SHP77 (cell line): ENCODE results near the gene PTPRO.

Experiments used
- DNase-seq, 2 experiments: peaks; one replicate each; lab custom pipeline; 2025; lab: John Stamatoyannopoulos, UW

PTPRO gene

DNA sequence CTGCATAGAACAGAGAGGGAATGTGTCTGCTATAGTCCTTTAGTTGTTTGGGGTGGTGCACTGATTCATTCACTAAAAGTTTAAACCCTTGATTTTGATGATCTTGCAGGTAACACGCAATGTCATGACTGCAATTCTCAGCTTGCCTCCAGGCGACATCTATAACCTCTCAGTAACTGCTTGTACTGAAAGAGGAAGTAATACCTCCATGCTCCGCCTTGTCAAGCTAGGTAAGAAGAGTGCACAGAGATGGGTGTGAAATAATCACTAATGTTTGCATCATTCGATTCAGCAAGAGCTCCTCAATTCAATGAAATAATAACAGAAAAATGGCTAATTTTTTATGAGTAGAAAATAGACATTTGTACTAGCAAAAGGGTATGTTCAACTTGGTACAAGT, 203.7 kb downstream of the PTPRO start:
- DNase-seq, result no peak

DNA sequence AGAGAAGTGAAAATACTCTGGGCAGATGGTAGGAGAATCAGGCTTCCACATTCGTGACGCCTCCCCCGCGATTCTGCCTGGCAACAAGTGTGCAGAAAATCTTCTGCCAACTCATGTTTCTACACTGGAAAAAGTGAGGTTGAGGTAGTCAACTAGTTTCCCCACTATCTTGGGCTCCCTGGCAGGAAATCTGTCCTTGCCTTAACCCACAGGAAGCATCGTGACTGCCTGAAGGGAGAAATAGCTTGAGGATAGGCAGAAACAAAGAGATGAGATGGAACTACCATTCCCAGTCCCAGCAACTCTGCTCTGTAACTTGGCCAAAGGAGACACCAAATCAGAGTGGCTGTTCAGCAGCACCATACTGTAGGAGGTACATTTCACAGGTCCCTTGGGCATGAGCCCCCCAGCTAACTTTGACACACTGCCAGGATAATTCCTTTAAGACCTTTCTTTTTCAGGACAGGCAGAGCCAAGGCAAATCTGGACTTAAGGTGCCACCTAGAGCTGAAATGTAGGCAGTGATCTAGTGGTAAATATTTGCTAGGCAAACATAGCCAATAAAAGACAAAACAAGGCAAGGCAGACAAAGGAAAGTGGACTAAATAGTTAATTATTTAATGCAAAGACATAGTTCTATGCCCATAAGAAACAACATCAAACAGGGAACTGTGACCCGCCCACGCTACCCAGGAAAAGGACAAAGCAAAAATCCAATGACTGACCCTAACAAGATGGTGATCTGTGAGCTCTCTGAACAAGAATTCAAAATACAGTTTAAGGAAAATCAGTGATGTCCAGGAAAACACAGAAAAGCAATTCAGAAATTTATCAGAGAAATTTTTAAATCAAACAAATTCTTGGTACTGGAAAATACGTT, 205.1 kb downstream of the PTPRO start:
- no peak for DNase-seq

DNA sequence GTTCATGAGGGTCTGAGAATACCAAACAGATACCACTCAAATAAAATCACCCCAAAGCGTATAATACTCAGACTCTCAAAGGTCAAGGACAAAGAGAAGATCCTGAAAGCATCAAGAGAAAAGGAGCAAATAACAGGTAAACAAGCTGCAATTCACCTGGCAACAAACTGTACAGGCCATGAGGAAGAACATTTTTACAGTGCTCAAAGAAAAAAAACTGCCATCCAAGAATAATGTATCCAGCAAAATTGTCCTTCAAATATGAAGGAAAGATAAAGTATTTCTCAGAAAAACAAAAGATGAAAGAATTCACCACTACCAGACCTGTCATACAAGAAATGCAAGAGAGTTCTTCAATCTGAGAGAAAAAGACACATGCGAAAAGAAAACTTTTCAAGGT, 206.4 kb downstream of the PTPRO start:
- DNase-seq, result no peak

DNA sequence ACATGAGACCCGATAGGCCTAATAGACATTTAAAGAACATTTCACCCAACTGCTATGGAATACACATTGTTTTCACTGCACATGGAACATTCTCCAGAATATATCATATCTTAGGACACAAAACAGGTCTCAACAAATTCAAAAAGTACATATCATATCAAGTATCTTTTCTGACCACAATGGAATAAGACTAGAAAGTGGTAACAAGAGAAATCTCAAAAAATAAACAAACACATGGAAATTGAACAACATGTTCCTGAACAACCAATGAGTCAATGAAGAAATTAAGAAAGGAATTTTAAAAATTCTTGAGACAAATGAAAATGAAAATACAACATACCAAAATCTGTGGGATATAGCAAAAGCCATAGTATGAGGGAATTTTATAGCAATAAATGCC, 208.1 kb downstream of the PTPRO start:
- DNase-seq, result no peak

DNA sequence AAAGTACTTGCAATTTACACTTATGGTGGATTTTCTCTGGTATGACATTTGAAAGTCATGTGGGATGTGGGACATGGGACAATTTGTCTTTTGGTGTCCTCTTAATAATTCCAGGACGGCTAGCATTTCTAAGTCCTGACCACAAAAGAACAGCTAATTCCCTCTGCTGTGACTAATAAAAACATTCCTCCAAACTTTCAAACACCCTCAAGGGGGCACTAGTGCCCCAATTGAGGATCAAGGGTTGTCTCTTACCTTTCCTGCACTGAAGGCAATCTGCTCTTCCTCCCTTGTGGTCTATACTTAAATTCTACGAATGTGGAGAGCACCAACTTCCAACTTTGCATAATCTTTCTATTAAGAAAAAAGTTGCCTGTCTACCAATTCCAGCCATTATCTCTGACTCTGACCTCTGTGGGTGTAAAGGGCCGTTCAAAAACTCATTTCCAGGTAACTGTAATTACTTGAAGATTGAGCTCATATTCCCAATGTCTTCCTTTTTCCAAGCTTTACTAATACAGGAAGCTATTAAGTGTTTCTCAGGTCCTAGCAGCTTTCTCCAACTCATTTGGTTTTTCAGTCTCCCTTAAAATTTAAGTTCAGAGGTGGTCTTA, 210.2 kb downstream of the PTPRO start:
- no peak for DNase-seq

DNA sequence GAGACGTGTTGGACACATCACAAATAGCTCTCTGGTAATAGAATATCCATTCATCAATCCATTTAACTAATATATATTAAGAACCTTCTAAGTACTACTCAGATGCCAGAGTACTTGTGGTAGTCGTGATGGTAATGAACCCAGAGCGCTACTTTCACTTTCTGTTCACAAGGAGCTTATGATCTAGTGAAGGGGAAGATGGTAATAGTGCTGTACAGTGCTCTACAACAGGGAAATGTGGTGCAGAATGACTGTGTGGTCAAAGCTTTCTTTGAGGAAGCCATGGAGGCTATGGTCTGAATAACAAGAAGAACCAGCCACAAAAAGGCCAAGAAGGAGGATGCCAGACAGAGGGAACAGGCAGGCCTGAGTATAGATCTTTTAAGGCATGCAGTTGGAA, 212.0 kb downstream of the PTPRO start:
- no peak for DNase-seq

DNA sequence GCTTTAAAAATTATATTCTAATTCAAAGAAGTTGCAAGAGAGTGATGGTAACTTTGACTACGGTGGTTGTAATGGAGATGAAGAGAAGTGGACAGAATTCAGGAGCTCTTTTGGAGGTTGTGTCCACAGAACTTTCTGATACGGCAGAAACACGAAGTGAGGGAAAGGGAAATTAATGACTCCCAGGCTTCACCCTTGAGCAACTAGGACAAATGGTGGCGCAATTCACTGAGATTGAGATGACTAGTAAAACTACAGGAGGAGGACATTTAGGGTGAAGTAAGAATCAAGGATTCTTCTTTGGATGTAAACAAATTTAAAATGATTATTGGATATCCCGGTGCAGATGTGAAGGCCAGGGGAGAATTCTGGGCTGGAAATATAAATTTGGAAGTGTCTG, 212.6 kb downstream of the PTPRO start:
- DNase-seq, result no peak

DNA sequence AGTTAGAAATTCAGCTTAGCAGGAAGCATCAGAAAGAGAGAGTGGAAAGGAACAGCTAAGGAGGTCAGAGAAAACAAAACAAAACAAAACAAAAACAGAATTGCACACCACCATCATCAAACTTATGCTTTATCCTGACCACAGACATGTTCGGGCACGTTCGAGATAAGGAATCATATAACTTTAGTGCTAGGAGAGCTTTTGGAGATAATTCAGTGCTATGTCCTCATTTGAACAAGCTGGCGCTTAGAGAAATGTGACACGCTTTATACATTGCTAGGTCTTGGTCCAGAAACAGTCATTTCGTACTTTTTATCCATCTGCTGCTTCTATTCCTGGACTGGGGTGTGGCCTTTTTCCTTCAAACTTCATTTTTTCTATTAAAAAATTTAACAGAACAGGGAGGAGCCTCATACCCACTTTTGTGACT, 213.1 kb downstream of the PTPRO start:
- no peak for DNase-seq

DNA sequence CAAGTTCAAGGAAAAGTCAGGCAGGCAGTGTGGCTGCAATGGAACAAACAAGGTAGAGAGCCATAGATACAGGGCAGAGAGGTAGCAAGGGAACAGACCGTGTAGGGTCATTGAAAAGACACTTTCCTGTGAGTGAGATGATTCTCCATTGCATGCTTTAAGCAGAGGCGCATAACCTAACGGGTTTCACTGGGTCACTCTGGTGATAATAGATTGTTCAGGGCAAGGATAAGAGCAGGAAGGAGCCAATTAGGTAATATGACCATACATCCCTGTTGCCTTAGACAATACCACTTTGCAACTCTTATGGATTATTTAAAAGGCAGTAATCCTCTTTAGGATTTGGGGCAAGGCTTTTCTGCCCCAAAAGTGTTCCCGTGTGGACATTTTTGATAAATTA, 214.1 kb downstream of the PTPRO start:
- DNase-seq, result no peak

DNA sequence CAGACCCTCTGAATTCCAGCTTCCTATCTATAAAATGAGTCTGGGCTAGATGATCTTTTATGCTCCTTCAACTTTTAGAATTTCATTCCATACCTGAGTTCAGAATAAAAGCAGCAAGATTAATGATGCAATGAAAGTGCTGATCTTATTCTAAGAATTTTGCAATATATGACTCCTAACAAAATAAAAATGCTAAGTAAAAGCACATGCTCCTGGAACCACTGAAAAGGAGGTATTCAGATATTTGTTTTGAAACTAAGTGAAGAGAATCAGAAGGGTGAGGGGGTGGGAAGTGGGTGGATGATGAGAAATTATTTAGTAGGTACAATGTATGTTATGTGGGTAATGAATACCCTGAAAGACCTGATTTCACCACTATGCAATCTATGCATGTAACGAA, 216.6 kb downstream of the PTPRO start:
- DNase-seq, result no peak

DNA sequence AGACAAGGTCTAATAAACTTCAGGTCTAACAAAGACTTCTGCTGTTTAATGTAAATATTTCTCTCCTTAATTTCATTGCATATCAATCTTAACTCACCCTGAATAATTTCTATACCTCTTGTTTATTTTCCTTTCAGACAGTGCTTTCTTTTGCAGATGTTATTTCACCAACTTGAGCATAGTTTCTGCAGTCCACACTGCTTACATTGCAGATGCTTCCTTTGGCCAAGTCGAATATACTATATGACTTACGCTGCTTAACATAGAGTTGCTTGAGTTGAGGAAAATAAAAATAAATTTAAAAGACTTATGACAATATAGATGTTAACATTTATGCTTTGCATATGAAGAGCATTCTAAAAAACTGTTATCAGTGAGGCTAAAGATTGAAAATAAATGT, 217.7 kb downstream of the PTPRO start:
- no peak for DNase-seq

DNA sequence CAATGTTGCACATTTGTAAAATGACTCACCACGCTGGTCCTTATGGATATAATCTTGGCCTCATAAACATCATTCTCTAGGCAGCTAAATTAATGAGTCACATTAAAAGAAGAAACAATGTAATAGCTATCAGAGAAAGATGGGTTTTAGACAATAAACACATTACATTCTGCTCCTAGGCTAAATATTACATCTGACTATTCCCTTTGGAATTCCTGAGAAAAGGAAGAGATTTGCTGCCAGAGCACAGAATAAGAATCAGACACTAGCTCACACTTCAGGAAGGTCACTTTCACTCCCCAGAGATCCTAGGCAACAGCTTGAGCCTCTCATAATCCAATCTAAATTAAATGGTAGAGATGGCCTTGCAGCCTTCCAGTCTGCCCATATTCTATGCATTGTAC, 218.2 kb downstream of the PTPRO start:
- no peak for DNase-seq

DNA sequence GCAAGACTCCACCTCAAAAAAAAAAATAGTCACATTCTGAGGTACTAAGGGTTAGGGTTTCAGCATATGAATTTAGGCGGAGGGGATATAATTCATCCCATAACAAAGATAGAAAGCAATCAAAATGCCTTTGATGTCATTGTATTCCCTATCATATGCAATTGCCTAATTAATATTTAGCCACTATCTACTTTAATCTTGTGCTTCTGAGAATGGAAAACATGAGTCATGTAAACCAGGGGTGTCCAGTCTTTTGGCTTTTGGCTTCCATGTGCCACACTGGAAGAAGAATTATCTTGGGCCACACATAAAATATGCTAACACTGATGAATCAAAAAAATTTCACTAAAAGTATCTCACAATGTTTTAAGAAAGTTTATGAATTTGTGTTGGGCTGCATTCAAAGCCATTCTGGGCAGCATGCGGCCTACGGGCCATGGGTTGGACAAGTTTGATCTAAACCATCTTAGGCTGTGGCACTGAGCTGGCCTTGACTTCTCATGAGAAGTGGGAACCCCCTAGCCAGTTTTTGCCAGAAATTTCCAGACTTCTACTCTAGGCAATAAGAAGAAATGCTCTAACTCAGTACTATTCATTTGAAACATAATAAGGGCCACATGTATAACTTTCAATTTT, 219.8 kb downstream of the PTPRO start:
- DNase-seq, result no peak

DNA sequence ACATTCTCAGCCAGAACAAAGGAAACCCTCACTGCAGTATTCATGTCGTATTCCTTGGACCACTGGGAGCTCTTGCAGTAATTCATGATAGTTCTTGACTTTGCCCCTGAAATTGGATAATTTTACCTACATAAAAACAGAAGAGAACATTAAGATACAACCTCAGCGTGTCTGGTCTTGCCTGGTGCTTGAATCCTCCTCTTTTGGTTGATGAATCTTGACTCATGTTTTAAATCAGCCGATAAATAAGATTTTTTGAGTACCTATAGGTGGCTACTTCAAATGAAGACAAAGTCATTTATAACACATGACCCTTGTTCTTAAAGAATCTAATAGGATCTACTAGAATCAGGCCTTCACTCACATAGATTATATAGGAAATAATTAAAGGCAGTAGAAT, 221.0 kb downstream of the PTPRO start:
- DNase-seq, result no peak

DNA sequence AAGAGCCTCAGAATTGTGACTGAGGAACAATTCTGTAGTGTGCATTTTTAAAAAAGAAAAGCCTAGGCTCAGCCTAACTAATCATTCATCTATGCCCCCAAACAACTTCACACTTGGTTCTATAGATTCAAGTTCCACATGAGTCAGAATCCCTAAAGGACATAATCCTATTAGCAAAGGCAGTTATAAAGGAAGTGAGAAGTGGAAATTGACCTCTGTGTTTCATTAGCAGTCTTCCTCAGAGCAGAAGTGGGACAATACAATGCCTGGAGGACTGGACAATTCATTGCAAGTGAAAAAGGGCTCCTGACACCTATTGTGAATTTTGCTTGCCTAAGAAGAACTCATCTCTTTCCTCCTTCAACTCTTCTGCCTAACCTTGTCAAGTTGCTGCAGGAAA, 222.3 kb downstream of the PTPRO start:
- DNase-seq, result no peak

DNA sequence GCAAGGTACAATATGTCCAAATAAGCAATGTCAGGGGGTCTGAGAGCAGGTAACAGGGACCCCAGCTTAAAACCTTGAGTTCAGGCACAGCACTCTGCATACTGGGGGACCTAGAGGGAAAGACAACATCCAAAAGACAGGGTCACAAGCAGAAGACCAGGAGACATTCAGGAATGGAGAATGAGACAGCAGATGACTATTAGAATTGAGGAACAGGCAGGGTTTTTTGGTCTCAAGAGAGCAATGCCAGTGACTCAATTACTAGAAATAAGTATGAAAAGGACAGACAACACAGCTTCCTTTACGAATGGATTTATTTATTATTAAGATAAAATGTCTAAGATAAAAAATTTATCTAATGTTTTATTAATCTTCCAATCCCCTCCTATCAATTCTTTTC, 223.0 kb downstream of the PTPRO start:
- no peak for DNase-seq

DNA sequence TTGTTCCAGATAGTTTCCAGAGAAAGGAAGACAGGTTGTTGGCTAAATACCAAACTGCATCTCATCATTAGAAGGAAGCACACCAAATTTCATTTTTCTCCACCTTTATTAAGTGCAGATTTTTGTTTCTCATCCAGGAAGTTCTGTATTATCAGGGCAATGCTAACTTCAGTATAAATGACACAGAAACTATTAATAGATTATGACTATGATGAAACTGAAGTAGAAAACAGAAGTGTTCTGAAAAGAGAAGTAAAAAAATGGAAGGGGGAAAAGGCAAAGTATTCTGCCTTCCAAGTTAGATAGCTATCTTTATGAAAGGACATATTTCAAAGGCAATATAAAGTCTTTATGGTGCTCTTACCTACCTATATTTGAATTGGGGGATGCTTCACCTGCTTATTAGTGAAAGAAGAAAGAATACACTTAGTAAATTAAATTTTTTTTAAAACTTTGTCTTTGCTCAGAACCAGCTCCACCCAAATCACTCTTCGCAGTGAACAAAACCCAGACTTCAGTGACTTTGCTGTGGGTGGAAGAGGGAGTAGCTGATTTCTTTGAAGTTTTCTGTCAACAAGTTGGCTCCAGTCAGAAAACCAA, 223.9 kb downstream of the PTPRO start:
- no peak for DNase-seq

DNA sequence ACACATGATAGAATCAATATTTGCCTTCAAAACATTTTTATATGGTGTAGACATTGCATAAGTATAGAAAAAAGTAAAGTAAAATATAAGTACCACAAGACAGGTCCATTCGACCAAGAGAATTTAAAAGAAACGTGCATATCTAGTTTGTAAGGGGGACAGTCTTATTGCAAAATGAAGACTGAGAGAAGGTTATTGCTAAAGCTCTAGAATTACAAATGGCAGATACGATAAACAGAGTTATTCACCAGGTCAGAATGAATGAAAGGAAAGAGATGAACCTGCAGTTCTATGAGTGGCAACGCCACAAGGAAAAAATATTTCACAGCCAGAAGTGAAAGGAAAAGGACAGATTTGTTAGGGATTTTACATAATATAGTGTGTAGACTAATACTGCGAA, 224.8 kb downstream of the PTPRO start:
- DNase-seq, result no peak

DNA sequence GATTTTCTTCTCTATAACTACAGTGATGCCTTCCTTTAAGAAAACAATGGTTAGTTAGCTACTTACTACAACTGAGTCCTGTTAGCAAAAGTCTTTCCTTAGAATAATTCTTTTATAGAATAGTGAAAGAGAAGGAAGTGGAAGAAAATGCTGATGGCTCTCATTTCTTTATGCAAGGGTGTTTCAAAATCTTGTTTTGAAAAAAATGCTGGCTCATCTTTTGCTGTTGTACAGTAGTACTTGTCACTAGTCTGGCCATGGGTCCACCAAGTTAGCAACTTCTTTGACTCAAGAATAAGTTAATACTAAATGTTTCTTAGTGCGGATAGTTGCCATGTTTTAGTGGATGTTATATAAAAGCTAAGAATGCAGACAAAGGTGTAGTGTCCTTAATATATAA, 225.4 kb downstream of the PTPRO start:
- no peak for DNase-seq

DNA sequence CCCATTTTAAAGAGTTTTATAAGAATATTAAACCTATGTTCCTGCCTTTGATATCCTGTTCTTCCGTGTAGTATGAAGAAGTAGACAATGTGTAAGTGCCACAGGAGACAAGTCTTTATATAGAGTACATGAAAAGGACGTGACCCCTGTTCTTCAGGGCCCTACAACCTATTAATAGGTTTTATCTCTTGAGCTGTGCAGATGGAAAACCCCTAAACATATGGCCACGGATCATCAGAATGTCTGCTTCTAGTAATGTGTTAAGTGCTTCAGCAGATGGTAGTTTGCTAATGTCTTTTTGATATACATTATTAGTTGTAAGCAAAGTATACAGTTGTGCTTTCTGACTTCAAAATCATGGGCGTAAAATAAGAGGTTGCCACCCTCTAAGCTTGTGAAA, 228.5 kb downstream of the PTPRO start:
- DNase-seq, result no peak

DNA sequence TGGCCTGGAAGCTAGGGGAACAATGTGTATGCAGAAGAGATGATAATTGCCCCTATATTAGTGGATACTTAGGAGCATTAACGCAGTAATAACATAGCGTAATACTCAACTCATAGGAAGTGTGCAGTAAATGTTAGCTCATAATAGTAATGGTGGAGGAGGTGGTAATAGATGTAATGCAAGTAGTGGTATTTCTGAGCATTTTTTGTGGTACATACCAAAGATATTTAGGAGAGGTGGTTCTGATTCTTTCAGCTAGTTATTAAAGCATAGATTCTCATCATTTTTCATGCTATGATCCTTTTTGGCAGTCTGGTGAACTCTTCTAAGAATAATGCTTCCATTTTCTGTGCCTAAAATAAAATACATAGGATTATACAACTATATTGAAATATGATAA, 233.1 kb downstream of the PTPRO start:
- no peak for DNase-seq

DNA sequence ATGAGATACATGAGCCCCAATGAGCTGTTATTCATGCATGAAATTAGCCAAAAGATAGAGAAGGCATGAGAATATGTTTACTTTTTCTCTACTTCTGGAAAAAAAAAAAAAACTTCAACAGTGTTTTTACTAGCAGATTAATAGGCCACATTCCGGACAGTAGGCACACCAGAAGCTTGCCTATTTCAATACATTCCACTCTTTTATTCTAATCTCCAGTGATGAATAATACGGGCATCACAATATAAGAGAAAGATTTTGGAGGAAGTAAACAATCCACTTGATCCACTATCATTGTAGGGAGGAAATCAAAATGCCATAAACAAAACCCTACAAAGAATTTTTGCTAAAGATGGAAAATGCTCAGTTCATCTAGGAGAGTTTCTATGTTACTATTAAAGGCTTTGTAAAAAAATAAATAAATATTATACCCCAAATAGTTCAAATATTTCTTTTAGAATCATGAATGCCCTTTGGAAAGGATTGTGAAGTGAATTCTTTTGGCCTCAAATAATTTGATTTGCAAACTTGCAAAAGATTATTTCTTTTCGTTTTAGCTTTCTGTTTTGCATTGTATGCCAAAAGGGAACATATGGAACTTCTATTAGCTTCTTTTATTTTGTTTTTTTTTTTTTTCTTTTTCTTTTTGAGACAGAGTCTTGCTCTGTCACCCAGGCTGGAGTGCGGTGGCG, 234.2 kb downstream of the PTPRO start:
- no peak for DNase-seq
